Melanocyte of skin (primary cell): Measurements from ENCODE around the gene TAF1. TPM values are rescaled to one million over a fixed set of nuclear protein-coding genes. Genes with fewer than 3 reads are reported as not detected.

Experiments used
- small RNA-seq, 2 donors: library from RNA; depleted of rRNA; stranded (forward); fragments of <200 nt; gene quantifications; one replicate each; pipeline ENCODE3, GENCODE V24; 2012
- total RNA-seq, 2 donors: library from RNA; depleted of rRNA; stranded (reverse); fragments of >200 nt; gene quantifications; 2 replicates each; pipeline ENCODE4 v1.2.3, GENCODE V29; 2012

The TAF1 gene, protein sequence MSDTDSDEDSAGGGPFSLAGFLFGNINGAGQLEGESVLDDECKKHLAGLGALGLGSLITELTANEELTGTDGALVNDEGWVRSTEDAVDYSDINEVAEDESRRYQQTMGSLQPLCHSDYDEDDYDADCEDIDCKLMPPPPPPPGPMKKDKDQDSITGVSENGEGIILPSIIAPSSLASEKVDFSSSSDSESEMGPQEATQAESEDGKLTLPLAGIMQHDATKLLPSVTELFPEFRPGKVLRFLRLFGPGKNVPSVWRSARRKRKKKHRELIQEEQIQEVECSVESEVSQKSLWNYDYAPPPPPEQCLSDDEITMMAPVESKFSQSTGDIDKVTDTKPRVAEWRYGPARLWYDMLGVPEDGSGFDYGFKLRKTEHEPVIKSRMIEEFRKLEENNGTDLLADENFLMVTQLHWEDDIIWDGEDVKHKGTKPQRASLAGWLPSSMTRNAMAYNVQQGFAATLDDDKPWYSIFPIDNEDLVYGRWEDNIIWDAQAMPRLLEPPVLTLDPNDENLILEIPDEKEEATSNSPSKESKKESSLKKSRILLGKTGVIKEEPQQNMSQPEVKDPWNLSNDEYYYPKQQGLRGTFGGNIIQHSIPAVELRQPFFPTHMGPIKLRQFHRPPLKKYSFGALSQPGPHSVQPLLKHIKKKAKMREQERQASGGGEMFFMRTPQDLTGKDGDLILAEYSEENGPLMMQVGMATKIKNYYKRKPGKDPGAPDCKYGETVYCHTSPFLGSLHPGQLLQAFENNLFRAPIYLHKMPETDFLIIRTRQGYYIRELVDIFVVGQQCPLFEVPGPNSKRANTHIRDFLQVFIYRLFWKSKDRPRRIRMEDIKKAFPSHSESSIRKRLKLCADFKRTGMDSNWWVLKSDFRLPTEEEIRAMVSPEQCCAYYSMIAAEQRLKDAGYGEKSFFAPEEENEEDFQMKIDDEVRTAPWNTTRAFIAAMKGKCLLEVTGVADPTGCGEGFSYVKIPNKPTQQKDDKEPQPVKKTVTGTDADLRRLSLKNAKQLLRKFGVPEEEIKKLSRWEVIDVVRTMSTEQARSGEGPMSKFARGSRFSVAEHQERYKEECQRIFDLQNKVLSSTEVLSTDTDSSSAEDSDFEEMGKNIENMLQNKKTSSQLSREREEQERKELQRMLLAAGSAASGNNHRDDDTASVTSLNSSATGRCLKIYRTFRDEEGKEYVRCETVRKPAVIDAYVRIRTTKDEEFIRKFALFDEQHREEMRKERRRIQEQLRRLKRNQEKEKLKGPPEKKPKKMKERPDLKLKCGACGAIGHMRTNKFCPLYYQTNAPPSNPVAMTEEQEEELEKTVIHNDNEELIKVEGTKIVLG (N-terminal part only)
- 10 to 100 TPM; 18.2 to 22.0 TPM for total RNA-seq

DNA sequence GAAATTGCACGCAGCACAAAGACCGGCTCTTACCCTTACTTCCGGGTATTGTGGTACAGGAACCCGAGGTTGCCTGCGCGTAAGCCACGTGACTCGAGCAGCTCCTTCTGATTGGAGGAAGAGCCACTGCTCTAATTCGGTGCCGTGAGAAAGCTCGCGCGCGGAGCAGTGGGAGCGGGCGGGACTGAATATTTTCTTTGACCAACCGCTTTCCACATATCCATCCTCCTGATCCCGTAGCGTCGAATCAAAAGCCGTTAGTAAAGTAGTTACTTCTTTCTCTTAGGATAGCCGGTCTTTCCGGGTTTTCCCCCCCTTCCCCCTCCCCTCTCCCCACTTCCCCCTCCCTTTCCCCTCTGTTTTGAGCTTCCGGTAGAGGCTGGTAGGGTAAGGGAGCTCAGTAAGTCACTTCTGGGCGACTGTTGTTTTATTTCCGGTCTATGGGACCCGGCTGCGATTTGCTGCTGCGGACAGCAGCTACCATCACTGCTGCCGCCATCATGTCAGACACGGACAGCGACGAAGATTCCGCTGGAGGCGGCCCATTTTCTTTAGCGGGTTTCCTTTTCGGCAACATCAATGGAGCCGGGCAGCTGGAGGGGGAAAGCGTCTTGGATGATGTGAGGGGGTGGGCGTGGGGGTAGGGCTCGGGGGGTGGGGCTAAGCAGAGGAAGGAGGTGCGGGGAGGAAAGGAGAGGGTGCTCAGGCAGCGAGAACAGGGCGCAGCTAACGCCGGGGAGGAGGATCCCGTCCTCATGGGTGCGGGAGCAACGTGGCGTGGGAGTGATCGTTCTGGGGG lies at the start of gene TAF1:
TAF1 (plus strand) TSS at position 483 of the 799 bp plus-strand sequence; CDS start at position 501, 18 bp downstream.

Small RNAs within 50 kb of the gene (small RNA-seq; reads per million reads assigned to genes)
- gene AL590762.4 (0 reads per million in 2 donors), gene RF00019 (0 reads per million in 2 donors)

Other genes starting within 250 kb of the TAF1 start
- gene MED12, start 247.8 kb upstream of the TAF1 start, total RNA-seq, result 10 to 100 TPM; 26.2 to 29.6 TPM
- under 1 TPM; 0.33 to 0.34 TPM for gene NLGN3, start 221.5 kb upstream of the TAF1 start, total RNA-seq
- gene GJB1, start 143.1 kb upstream of the TAF1 start, total RNA-seq, result 10 to 100 TPM in 1 of 2 donors, 1 to 10 TPM in 1; 5.2 to 34.3 TPM
- 10 to 100 TPM; 20.6 to 21.3 TPM for gene ZMYM3, start 112.2 kb upstream of the TAF1 start, total RNA-seq
- 100 to 1,000 TPM; 281 to 437 TPM for gene NONO, start 82.7 kb upstream of the TAF1 start, total RNA-seq
- 1 to 10 TPM in 1 of 2 donors, under 1 TPM in 1; 0.69 to 2.3 TPM for gene ITGB1BP2, start 64.6 kb upstream of the TAF1 start, total RNA-seq
- 100 to 1,000 TPM in 1 of 2 donors, 10 to 100 TPM in 1; 84.3 to 103 TPM for gene OGT, start 166.7 kb downstream of the TAF1 start, total RNA-seq
- gene GCNA, start 212.1 kb downstream of the TAF1 start, total RNA-seq, result 1 to 10 TPM; 1.7 to 2.0 TPM